Middle frontal gyrus (tissue), 1 donor: ENCODE data around the gene FAM83E.
A peak's percentile ranks its signal among the peaks of the same experiment; 100 is the strongest.

ENCODE experiments used
- DNase-seq: peaks from one replicate; pipeline ENCODE4 v3.0.0-alpha.2; 2015; ENCODE audit warnings: low spot score; ENCODE audit errors: extremely low spot score

FAM83E gene

DNA sequence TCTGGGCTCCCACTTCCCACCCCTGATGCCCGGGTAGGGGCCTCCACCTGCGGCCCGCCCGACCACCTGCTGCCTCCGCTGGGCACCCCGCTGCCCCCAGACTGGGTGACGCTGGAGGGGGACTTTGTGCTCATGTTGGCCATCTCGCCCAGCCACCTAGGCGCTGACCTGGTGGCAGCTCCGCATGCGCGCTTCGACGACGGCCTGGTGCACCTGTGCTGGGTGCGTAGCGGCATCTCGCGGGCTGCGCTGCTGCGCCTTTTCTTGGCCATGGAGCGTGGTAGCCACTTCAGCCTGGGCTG lies 14.4 kb upstream of the FAM83E start:
- DNase-seq, result no peak

DNA sequence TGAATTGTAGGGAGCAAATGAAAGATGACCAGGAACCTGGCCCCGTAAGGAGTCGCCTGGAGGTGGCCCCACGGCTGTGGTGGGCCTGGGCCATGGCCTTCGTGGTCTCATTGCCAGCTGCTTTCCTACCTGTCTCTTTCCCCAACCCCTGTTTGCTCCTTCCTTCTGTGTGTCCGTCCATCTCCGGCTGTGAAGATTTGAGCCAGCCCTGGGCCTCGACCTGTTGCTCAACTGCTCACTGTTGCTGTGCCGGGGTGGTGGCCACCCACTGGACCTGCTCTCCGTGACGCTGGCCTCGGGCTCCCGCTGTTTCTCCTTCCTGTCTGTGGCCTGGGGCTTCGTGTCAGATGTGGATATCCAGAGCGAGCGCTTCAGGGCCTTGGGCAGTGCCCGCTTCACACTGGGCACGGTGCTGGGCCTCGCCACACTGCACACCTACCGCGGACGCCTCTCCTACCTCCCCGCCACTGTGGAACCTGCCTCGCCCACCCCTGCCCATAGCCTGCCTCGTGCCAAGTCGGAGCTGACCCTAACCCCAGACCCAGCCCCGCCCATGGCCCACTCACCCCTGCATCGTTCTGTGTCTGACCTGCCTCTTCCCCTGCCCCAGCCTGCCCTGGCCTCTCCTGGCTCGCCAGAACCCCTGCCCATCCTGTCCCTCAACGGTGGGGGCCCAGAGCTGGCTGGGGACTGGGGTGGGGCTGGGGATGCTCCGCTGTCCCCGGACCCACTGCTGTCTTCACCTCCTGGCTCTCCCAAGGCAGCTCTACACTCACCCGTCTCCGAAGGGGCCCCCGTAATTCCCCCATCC lies 13.8 kb upstream of the FAM83E start:
- DNase-seq, result no peak

DNA sequence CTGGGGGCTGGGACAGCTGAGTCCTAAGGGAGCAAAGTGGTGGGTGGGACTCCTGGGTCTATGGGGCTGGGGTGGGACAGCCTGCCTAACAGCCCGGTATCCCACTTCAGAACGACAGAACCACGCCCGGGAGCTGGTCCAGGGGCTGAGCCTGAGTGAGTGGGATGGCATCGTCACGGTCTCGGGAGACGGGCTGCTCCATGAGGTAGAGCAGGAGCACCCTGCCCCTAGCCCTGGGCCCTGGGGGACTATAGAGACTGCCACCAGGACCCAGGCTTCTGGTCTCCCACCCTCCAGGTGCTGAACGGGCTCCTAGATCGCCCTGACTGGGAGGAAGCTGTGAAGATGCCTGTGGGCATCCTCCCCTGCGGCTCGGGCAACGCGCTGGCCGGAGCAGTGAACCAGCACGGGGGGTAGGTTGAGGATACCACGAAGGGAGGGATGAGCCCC lies 13.0 kb upstream of the FAM83E start:
- DNase-seq, result no peak

DNA sequence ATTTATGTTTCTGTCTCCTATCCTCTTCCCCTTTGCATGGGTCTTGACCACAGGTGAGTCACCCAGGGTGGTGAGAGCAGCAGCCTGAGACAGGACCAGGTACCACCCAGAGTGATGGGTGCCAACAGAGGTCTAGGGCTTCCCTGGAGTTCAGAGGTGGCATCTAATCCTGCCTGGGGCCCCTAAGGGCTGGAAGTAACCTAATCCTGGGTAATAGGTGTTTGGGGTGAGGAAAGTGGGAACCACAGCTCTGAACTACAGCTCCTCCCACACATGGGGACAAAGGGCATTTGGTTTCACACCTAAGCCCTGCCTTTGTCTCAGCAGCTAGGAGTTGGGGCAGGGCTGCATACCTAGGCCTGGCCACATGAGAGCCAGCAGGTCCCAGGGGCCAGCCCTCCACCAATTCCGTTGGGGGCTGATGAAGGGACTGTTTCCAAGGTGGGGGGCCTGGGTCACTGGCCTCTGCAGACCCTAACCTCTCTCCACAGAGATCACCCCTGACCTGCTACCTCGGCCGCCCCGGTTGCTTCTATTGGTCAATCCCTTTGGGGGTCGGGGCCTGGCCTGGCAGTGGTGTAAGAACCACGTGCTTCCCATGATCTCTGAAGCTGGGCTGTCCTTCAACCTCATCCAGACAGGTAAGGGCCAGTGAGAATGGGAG lies 12.5 kb upstream of the FAM83E start:
- no peak for DNase-seq

DNA sequence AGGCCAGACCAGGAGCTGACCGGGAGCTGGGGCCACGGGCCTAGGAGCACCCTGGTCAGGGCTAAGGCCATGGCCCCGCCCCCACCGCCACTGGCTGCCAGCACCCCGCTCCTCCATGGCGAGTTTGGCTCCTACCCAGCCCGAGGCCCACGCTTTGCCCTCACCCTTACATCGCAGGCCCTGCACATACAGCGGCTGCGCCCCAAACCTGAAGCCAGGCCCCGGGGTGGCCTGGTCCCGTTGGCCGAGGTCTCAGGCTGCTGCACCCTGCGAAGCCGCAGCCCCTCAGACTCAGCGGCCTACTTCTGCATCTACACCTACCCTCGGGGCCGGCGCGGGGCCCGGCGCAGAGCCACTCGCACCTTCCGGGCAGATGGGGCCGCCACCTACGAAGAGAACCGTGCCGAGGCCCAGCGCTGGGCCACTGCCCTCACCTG lies 11.0 kb upstream of the FAM83E start:
- DNase-seq, result no peak

DNA sequence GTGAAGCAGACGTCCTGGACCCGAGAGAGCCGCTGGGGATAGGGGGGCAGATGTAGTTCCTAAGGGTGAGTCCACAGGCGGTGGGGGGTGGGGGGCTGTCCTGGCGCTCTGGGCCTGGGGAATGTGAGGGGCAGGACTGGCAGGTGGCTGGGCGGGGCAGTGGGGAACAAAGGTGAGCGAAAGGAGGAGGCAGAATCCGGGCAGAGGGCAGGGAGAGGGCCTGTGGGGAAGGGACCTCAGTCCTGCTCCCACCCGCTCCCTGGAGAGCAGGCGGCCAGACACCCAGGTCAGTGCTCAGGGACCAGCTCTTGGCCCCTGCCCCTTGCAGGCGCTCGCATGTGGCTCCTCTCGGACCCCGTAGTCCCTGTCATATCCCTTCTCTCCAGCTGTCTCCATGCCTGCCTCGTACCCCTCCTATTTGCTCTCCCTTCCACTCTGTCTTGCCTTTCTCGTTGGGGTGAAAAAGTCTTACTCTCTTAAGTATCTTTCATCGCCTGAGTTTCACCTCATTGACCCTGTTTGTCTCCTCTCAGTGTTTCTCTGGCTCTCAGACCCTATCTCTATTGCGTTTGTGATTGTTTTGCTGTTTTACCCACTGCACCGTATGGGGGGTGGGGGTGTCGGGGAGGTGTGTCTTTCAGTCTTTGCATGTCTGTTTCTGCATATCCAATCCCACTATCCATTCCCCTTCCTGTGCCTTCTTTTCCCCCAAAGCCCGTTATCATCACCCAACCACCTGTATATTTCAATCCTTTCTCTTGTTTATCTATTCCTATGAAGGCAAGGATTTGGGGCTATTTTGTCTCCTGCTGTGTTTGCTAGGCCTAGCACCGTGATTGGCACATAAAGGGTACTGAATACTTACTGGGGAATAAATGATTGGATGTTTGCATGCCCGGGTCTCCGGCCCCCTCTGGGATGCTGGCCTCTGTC lies 10.2 kb upstream of the FAM83E start:
- no peak for DNase-seq

DNA sequence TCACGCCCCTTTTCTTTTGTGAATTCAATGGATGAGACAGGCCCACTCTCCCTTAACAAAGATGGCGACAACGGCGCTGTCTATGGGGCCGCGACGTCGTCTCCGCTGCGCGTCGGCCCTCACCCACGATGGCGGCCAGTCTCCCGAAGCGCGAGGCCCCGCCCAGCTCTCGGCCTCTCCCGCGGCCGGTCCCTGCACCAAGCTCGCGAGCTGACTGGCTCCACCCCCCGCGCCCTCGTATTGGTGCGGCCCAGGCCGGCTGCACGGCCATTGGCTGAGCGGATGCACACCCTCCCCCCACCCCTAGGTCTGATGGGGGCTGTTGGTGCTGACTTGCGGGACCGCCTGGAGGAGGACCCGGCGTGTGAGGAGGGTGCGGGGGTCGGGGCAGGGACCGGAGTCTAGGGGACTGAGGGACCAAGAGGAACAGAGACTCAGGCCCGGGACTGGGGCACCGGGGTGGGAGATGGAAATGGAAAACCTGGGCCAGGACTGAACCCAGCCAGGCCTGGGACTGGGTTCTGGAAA lies 9.3 kb upstream of the FAM83E start:
- DNase-seq, result peak; percentile 98

DNA sequence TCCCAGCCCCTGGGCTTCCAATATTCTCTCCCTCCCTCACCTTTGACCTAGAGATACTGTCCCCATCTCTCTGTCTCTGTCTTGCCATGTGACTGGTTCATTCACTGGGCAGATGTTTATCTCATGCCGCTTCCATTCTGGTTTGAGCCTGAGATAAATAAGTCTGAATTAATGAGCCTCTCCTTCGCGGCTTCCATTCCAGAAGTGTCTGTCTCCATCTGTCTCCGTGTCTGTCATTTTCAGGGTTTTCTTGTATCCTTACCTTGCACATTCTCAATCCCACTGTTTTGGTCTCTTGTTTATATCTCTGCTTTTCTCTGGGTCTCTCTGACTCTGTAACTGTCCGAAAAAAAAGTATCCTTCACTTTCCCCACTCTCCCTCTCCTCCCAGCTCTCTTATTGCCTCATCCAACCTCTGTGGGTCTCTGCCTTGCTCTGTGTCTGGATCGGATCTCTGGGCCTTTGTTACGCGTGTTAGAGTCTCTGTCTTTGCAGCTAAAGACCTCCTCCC lies 8.7 kb upstream of the FAM83E start:
- DNase-seq, result no peak

DNA sequence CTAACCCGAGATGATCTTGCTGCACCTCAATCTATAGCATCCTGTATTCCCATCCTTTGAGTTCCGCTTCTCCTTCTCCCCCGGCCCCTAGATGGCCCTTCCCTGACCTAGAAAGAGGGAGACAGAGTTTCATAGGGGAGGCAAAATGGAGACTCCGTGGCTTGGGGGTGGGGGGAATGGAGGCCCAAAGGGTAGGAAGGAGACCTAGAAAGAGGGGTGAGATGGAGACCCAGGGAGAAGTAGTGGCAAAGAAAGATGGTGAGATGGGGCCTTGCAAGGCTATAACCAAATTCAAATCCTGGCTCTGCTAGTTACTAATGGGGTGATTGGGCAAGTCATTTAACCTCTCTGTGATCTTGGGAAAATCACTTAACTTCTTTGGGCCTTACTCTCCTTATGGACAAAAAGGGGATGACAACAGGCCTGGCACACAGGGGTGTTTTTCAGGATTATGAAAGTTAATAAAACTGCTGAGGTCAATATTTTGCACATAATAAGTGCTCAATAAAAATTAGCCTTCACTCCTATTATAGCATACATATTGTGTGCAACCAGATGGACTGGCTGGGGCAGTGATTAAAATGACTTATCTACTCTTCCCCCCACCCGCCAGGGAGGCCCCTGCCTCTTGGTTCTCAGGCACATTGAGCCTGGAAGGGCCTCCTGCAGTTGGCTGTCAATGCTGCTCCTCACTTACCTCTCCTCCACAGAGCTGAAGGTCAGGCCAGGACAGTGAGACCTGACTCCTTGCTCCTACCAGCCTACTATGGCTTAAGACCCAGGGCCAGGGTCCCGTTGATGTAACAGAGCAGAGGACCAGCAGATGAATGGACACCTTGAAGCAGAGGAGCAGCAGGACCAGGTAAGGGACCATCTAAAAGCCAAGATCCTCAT lies 5.1 kb upstream of the FAM83E start:
- no peak for DNase-seq

DNA sequence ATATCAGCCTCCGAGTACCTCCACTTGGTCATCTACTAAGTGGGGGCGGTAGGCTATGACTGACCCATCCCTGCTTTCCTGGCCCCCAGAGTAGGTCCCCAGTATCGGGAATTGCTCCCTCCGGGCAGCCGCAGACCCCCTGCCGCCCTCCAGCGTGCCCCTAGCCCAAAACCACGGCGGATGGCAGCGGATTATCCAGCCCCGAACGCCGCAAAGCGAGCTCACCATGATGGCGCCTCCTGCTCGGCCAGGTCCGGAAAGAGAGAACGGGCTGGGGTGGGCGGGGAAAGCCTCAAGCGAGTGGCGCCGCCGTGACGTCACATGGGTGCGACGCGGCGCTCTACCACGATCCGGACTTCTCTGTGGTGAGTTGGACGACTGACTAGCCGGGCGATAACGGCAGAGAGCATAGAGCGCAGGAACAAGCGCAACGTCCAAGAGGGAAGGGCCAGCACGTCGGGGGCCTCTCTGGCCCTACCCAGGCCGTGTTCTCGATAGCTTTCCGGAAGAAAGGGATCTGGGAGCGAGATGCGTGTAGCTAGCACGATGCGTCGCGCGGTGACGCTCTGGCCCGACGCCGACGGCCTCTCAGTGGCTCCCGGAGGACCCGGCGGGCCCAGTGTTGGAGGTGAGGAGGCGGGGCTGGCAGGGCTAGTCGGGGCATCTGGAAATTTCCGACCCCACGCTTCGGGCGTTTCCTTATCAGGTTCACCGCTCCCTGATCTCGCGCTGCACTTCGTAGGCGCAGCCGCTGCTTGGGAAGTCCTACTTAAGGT lies 4.2 kb upstream of the FAM83E start, which contains the start of the genes RPL18 and SPHK2:
TSS of gene RPL18 (minus strand) at position 263 of the 776 bp plus-strand sequence. CDS start at position 228, 35 bp downstream.
TSS of gene SPHK2 (plus strand) at position 591 of the 776 bp plus-strand sequence. CDS start 1,009 bp downstream, outside the sequence.
- peak; percentile 98 for DNase-seq

DNA sequence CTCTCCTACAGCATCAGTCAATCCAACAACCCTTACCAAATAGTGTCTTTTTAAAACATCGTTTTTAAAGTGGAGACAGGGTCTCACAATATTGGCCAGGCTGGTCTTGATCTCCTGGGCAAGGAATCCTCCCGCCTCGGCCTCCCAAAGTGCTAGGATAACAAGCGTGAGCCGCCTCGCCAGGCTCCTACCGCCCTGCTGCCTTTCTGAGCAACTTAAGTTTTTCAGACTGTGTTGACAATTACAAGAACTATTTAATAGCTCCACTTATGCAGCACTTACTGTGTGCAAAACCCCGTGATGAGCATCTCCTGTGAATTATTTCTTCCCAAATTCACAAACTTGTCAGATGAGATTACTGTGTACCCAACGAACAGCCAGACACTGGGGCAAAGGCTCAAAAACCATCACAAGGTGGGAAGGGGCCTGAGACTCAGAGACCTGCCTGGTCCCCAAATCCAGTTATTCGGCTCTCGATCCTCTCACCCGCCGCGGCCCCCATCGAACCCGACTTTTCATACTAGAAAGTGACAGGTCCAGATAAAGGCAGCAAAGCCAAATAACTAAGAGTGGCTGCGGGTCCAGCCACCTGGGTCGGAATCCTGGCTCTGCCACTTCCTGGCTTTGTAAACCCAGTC lies 3.5 kb upstream of the FAM83E start:
- no peak for DNase-seq

DNA sequence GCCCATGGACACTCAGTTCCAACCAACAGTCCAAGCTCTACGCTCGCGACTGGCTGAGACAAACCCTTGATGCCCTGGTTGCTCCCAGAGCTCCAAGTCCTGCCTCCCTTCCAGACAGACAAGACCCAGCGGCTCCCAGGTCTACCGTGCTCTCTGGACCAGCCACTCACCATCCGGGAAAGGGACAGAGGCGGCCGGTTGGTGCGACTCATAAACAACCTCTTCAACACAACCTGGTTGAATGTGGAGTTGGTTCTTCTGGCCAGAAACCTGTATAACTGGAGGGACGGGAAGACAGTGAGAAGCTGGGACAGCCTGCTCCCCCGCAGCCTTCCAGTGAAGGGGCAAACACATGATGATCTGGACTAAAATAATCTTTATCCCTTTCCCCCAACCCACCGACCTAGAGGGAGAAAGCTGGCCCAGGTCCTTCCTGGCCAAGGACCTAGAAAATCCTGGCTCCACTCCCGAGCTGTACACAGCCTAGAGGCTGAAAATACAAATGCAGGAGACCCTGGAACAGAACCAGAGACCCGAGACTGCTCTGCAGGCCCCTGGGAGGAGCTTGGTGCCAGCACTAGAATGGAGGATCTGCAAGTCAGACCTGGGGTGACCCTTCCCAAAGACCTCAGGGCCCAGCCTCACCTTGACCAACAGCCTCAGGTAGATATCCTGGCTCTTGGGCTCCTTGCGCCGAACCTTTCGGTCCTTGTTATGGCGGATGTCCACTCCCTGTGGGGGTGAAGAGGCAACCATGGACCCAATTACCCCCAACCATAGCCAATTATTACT lies 2.5 kb upstream of the FAM83E start:
- no peak for DNase-seq

DNA sequence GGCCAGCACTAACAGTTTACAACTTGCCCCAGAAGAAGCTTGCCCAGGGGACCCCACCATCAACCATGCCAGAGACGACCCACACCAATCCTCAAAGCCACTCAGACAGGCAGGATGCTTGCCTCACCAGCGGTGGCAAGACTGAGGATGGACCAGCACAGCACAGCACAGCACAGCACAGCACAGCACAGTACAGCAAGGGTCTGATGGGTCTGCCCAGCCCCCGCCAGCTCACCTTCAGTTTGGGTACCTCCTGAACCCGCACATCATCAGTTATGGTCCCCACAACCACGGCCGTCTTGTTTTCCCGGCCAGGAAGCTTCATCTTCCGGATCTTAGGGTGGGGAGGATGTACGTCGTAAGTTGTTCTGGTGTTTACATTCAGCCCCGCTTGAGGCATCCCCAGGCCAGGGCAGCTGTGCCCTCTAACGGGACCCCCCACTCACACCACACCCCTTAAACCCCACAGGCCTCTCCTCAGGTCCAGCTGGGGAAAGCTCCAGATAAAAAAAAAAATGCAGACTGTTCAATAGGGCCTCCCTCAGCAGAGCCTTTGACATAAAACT lies 1.7 kb upstream of the FAM83E start:
- DNase-seq, result no peak

DNA sequence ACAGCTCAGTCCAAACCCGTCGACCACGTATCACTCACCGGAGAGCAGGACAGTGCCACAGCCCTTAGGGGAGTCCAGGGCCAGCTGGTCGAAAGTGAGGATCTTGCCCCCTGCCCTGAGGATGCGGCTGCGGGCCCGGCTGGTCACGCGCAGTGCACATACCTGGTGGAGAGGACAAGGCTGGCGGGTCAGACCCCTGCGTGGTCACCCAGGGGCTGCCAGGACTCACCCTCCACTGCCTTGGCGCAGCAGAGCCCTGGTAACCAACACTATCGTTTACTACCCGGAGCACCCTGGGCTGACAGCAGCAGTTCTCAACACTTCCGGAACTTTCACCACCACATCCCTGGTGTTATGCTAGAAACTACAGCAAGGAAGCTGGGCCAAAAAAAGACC lies 1.2 kb upstream of the FAM83E start:
- DNase-seq, result no peak

DNA sequence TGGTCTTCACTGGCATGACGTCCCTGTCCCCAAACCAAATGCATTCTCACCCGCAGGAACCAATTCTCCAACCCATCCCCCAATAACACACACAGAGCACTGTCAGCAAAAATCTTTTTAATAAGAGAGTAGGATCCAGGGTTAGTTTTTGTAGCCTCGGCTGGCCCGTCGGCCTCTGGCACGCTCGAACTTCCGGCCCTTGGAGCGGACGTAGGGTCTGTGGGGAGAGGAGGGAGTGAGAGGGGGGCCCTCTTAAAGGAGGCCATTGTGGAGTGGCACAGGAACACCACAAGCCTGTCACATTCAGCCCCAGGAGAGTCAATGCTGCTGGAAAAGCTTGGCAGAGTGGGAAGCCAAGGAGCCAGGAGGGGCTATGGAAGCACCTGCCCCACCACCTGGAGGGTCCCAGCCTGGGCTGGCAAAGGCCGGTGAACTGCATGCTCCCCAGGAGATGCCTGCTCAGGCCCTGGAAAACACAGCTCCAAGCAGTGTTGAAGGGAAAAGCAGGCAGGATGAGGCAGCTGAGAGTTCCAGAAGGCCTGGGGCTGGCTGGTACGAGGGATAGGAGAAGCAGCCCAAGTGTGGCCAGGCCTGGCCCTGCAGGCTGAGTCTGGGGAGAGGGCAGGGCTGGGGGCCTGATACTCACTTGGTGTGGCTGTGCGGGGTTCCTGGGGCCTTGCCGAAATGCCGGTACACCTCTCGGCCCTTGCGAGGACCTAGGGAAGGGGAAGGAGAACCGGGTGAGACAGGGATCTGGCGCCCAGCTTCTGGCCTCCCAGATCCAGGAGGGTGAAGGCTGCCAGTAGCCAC lies 560 bp upstream of the FAM83E start:
- DNase-seq, result no peak

DNA sequence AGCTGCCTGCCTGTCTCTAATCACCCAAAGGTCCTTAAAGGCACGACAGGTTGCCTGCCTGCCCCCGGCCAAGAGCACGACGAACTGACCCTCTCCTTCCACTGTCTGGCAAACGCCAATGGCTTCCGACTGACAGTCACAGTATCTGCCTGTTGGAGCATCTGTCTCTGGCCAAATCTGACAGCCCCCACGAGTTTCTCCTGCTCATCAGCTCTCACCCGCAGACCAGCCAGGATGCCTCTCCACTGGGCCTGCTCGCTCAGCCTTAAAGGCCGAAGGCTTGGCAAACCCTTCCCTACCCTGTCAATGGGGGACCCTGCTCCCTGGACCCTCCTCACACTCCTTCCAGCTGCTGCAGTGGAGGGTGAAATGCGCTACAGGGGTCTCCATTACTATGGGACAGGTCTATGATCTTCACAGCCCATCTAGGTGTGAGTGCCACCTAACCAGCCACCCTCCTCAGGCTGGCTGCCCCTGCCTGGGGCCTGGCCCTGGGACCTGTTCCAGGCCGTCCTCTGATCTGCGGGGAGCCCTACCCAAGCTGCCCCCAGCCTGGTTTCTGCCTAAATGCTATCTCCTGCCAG lies 932 bp downstream of the FAM83E start:
- no peak for DNase-seq
